HepG2 (cell line): ENCODE measurements around the gene KIAA0825. TPM values are rescaled to one million over a fixed set of nuclear protein-coding genes. Genes with fewer than 3 reads are reported as not detected.

Experiments used
- ATAC-seq: fragments of 200-7000 bp; cut with Tn5 transposase; 3 replicates; pipeline ENCODE4 v1.9.1; 2020; ENCODE audit warnings: mild to moderate bottlenecking, moderate library complexity
- BruUV-seq: library from RNA; stranded (reverse); fragments of 400-500 nt; replicated peaks from 2 replicates; lab custom pipeline; 2021; lab: Mats Ljungman, UMichigan
- CTCF ChIA-PET: fragments of 300-600 bp; formaldehyde crosslinking; extraction: SDS; loops from one replicate; lab custom pipeline; 2021; ENCODE audit warnings: low total read pairs, inconsistent platforms, low intra/inter-chr PET ratio; lab: Yijun Ruan, JAX
- POLR2A ChIA-PET: fragments of 350-600 bp; sonication (Branson Sonifier 250); formaldehyde crosslinking; loops from one replicate; lab custom pipeline; 2020; ENCODE audit warnings: antibody characterized with exemption, inconsistent platforms; lab: Yijun Ruan, JAX
- DNase-seq: peaks from one replicate; pipeline ENCODE4 v3.0.0-alpha.2; 2015; ENCODE audit warnings: low spot score
- FAIRE-seq: peaks from 3 replicates; lab custom pipeline; 2011; peaks lifted over from hg19 to GRCh38; lab: Jason Lieb, UNC
- H2AFZ ChIP-seq: one replicate; pipeline ENCODE4 v1.6.1; 2011; ENCODE audit warnings: low read length, inconsistent platforms
- H3K27ac ChIP-seq: fragments of 300-600 bp; 3 replicates; pipeline ENCODE4 v1.8.0; 2011; ENCODE audit warnings: mixed run types, mild to moderate bottlenecking, mixed read lengths, low read length, inconsistent platforms; ENCODE audit not compliant: insufficient read depth; ENCODE audit errors: extremely low read length
- H3K27me3 ChIP-seq, 2 experiments: fragments of 200-600 bp in 1 of 2; 2 replicates in 1 of 2; 3 replicates in 1 of 2; pipeline versions ENCODE4 v1.6.0 to v1.8.0; 2011; ENCODE audit warnings: low read length in 2 of 2, mild to moderate bottlenecking in 2 of 2, moderate library complexity in 2 of 2, inconsistent platforms in 1 of 2; ENCODE audit not compliant: insufficient read depth in 2 of 2, control insufficient read depth in 1 of 2
- H3K36me3 ChIP-seq, 2 experiments: fragments of 200-600 bp in 1 of 2; replicated peaks in 1 of 2; 2 replicates in 1 of 2; 3 replicates in 1 of 2; pipeline versions ENCODE4 v1.5.1 to v1.8.0; 2011; ENCODE audit warnings: low read length in 2 of 2, inconsistent platforms in 1 of 2; ENCODE audit not compliant: insufficient read depth in 2 of 2, control insufficient read depth in 1 of 2
- H3K4me1 ChIP-seq: 2 replicates; pipeline ENCODE4 v1.5.1; 2012; ENCODE audit warnings: low read length, inconsistent platforms; ENCODE audit not compliant: insufficient read depth
- H3K4me2 ChIP-seq: 2 replicates; pipeline ENCODE4 v1.6.0; 2011; ENCODE audit warnings: low read depth, low read length, inconsistent platforms
- H3K4me3 ChIP-seq, 3 experiments: fragments of 200-600 bp in 1 of 3; sonication (generic), shearing (Covaris generic) in 1 of 3; replicated peaks in 1 of 3; 2 replicates each; pipeline ENCODE4 v1.5.1; 2011 to 2016; ENCODE audit warnings: low read length in 3 of 3, inconsistent platforms in 2 of 3, low read depth in 2 of 3, mild to moderate bottlenecking in 2 of 3, control low read depth in 1 of 3, mixed read lengths in 1 of 3; ENCODE audit not compliant: insufficient read depth in 1 of 3
- H3K79me2 ChIP-seq: one replicate; pipeline ENCODE4 v1.6.1; 2011; ENCODE audit warnings: low read length, inconsistent platforms; ENCODE audit not compliant: insufficient read depth
- H3K9ac ChIP-seq: 2 replicates; pipeline ENCODE4 v1.6.0; 2011; ENCODE audit warnings: mild to moderate bottlenecking, low read depth, low read length, inconsistent platforms; ENCODE audit not compliant: insufficient read depth
- H3K9me3 ChIP-seq: 2 replicates; pipeline ENCODE4 v1.5.1; 2012; ENCODE audit warnings: mild to moderate bottlenecking, low read length
- H4K20me1 ChIP-seq: 2 replicates; pipeline ENCODE4 v1.6.0; 2011; ENCODE audit warnings: inconsistent platforms, mild to moderate bottlenecking, low read length, moderate library complexity; ENCODE audit not compliant: insufficient read depth
- HDAC1 ChIP-seq: sonication (generic); formaldehyde crosslinking; IDR thresholded peaks from 2 replicates; pipeline ENCODE4 v1.5.1; 2020; ENCODE audit warnings: mild to moderate bottlenecking, missing genetic modification reagents
- HNRNPH1 ChIP-seq: fragments of 200-400 bp; formaldehyde crosslinking; optimal IDR thresholded peaks from 2 replicates; pipeline ENCODE3; 2017; ENCODE audit warnings: mild to moderate bottlenecking, low read depth, low read length
- HNRNPLL ChIP-seq: fragments of 200-400 bp; formaldehyde crosslinking; IDR thresholded peaks from 2 replicates; pipeline ENCODE4 v1.6.1; 2017; ENCODE audit warnings: mild to moderate bottlenecking, low read depth, low read length; ENCODE audit not compliant: poor library complexity, severe bottlenecking
- KLF13 ChIP-seq: sonication (generic); formaldehyde crosslinking; IDR thresholded peaks from 2 replicates; pipeline ENCODE4 v1.4.0; 2020; ENCODE audit warnings: mild to moderate bottlenecking, missing genetic modification reagents
- MIER3 ChIP-seq: IDR thresholded peaks from 2 replicates; pipeline ENCODE4 v1.6.1; 2016; ENCODE audit warnings: missing compliant biosample characterization, borderline replicate concordance
- MIXL1 ChIP-seq: IDR thresholded peaks from 2 replicates; pipeline ENCODE4 v1.6.1; 2016
- NFYB ChIP-seq: sonication (generic); formaldehyde crosslinking; IDR thresholded peaks from 2 replicates; pipeline ENCODE4 v1.4.0; 2020; ENCODE audit warnings: missing genetic modification reagents
- REL ChIP-seq: sonication (generic); formaldehyde crosslinking; conservative IDR thresholded peaks from 2 replicates; pipeline ENCODE4 v1.8.0; 2022; ENCODE audit warnings: mild to moderate bottlenecking, missing genetic modification reagents, moderate library complexity
- SMAD3 ChIP-seq: sonication (generic); formaldehyde crosslinking; IDR thresholded peaks from 2 replicates; pipeline ENCODE4 v1.4.0; 2020; ENCODE audit warnings: missing genetic modification reagents
- TBX2 ChIP-seq: sonication (generic); formaldehyde crosslinking; IDR thresholded peaks from 2 replicates; pipeline ENCODE4 v1.5.0; 2020; ENCODE audit warnings: missing genetic modification reagents, mild to moderate bottlenecking, borderline replicate concordance
- ZFP90 ChIP-seq: sonication (generic); formaldehyde crosslinking; IDR thresholded peaks from 2 replicates; pipeline ENCODE4 v1.8.0; 2022; ENCODE audit warnings: missing genetic modification reagents, mild to moderate bottlenecking, inconsistent platforms, borderline replicate concordance
- ZNF468 ChIP-seq: sonication (generic); formaldehyde crosslinking; IDR thresholded peaks from 2 replicates; pipeline ENCODE4 v1.8.0; 2022; ENCODE audit warnings: mild to moderate bottlenecking, moderate library complexity, missing genetic modification reagents
- ZNF672 ChIP-seq: sonication (generic); formaldehyde crosslinking; IDR thresholded peaks from 2 replicates; pipeline ENCODE4 v1.8.1; 2022; ENCODE audit warnings: missing genetic modification reagents
- WGBS: methylation state at CpG from one replicate; pipeline ENCODE4 v1.1.6; 2017; ENCODE audit warnings: low lambda C conversion rate; 5-methylcytosine and 5-hydroxymethylcytosine counted together
- in situ Hi-C: cut with HindIII; loops from 2 replicates; pipeline ENCODE4 v1.10.0; 2017; ENCODE audit warnings: low pct_unique_long_range_greater_than_20kb; ENCODE audit not compliant: extremely low pct_ligation_motif_present
- intact Hi-C: fragments of 100-400 bp; cut with micrococcal nuclease; formaldehyde crosslinking; loops from one replicate; pipeline ENCODE4 v1.10.0; 2022; ENCODE audit not compliant: unreplicated experiment
- polyA plus RNA-seq, 8 experiments: library from polyadenylated mRNA; depleted of rRNA in 3 of 8; stranded (reverse) in 7 of 8; unstranded in 1 of 8; fragments of >200 nt; fragmentation: Illumina TruSeq in 4 of 8; extraction: Trizol in 4 of 8; gene quantifications; 2 replicates each; pipeline versions ENCODE4 v1.2.1 to v1.2.3, GENCODE V29; 2011 to 2016; ENCODE audit warnings: low read depth in 4 of 8, missing spikeins in 1 of 8, mixed read lengths in 1 of 8; ENCODE audit not compliant: insufficient read depth in 1 of 8
- total RNA-seq, 5 experiments: library from RNA; depleted of rRNA; stranded (reverse); fragments of >200 nt; fragmentation: Illumina TruSeq; extraction: Trizol; gene quantifications; 2 replicates each; pipeline ENCODE4 v1.2.3, GENCODE V29; 2016; ENCODE audit warnings: low read depth in 1 of 5
- TF ChIP-seq, protein P1 (sequence below): sonication (generic); formaldehyde crosslinking; IDR thresholded peaks from 2 replicates; pipeline ENCODE4 v1.4.0; 2020; ENCODE audit warnings: mild to moderate bottlenecking, missing genetic modification reagents, borderline replicate concordance
- TF ChIP-seq, protein P2 (sequence below), 2 experiments: sonication (generic) in 1 of 2; formaldehyde crosslinking in 1 of 2; IDR thresholded peaks; 2 replicates each; pipeline versions ENCODE4 v1.6.1 to v1.9.0; 2014 to 2022; ENCODE audit warnings: antibody characterized with exemption in 1 of 2, borderline replicate concordance in 1 of 2, inconsistent platforms in 1 of 2, low read depth in 1 of 2, missing genetic modification reagents in 1 of 2

Gene KIAA0825
- total and polyA plus RNA-seq, 2 of the 13 experiments (the other 11 are each of a cell fraction or from before 2014, with no cell fraction given), result 0.05 to 0.51 TPM

- H3K36me3 ChIP-seq, result no peaks in the 10 kb centered on the region
- peaks cover 30% of the 10 kb centered on the region for H3K4me1 ChIP-seq
- DNase-seq, result peak; percentile 96
- peak overlapping the region; percentile 54 for H2AFZ ChIP-seq
- intact Hi-C loops (loop anchor here (5.0 kb wide), 2 partner anchors 84 to 529 kb away; partner anchors contain the start of genes NR2F1 and NR2F1-AS1), in situ Hi-C loops (no loop called here)
- H3K4me3 ChIP-seq, result peak overlapping the region; percentile 74 to 94 (median 83)
- H3K4me2 ChIP-seq, result peak overlapping the region; percentile 89
- CTCF ChIA-PET, result no interaction called here
- POLR2A ChIA-PET, result no interaction called here
- H4K20me1 ChIP-seq, result no peaks in the 10 kb centered on the region
- TSS peak; percentile 73 for BruUV-seq
- peaks cover 4% of the 10 kb centered on the region for H3K9me3 ChIP-seq
- peak; percentile 96 for ATAC-seq
- H3K27me3 ChIP-seq, result no peaks in the 10 kb centered on the region
- peak overlapping the region; percentile 76 for H3K9ac ChIP-seq
- H3K27ac ChIP-seq, result peak overlapping the region; percentile 85
- WGBS, result 2% methylated on average over 28 of the region's 51 CpGs
- no peak for FAIRE-seq
- peaks cover 8% of the 10 kb centered on the region for H3K79me2 ChIP-seq
- no peak for TF ChIP-seq ZNF672 (CRISPR knock-in tag)
- TF ChIP-seq, protein P1, sequence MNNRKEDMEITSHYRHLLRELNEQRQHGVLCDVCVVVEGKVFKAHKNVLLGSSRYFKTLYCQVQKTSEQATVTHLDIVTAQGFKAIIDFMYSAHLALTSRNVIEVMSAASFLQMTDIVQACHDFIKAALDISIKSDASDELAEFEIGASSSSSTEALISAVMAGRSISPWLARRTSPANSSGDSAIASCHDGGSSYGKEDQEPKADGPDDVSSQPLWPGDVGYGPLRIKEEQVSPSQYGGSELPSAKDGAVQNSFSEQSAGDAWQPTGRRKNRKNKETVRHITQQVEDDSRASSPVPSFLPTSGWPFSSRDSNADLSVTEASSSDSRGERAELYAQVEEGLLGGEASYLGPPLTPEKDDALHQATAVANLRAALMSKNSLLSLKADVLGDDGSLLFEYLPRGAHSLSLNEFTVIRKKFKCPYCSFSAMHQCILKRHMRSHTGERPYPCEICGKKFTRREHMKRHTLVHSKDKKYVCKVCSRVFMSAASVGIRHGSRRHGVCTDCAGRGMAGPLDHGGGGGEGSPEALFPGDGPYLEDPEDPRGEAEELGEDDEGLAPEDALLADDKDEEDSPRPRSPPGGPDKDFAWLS (CRISPR knock-in tag), result no peak
- peak; percentile 56; the same call in 1 of the 2 replicates for TF ChIP-seq SMAD3 (CRISPR knock-in tag)
- TF ChIP-seq KLF13, result no peak
- peak; percentile 90; the same call in 1 of the 2 replicates for TF ChIP-seq ZFP90 (CRISPR knock-in tag)
- peak; percentile 84 for TF ChIP-seq HDAC1
- no peak for TF ChIP-seq HNRNPH1
- peak; percentile 74; the same call in 1 of the 2 replicates for TF ChIP-seq MIER3
- peak; percentile 83; the same call in 1 of the 2 replicates for TF ChIP-seq TBX2
- TF ChIP-seq REL (CRISPR knock-in tag), result no peak; the same call in 1 of the 2 replicates
- TF ChIP-seq, protein P2, sequence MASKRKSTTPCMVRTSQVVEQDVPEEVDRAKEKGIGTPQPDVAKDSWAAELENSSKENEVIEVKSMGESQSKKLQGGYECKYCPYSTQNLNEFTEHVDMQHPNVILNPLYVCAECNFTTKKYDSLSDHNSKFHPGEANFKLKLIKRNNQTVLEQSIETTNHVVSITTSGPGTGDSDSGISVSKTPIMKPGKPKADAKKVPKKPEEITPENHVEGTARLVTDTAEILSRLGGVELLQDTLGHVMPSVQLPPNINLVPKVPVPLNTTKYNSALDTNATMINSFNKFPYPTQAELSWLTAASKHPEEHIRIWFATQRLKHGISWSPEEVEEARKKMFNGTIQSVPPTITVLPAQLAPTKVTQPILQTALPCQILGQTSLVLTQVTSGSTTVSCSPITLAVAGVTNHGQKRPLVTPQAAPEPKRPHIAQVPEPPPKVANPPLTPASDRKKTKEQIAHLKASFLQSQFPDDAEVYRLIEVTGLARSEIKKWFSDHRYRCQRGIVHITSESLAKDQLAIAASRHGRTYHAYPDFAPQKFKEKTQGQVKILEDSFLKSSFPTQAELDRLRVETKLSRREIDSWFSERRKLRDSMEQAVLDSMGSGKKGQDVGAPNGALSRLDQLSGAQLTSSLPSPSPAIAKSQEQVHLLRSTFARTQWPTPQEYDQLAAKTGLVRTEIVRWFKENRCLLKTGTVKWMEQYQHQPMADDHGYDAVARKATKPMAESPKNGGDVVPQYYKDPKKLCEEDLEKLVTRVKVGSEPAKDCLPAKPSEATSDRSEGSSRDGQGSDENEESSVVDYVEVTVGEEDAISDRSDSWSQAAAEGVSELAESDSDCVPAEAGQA (IDR thresholded peaks at IDR 0.05; ENCODE audit: low read depth), result 0 out of 2 replicates have a peak, but pooled peaks have one; percentile 49
- TF ChIP-seq, protein P2 (CRISPR knock-in tag; IDR thresholded peaks at IDR 0.05; ENCODE audit: borderline replicate concordance), result peak; percentile 35; the same call in 1 of the 2 replicates
- TF ChIP-seq NFYB (CRISPR knock-in tag), result peak; percentile 36; the same call in 1 of the 2 replicates
- TF ChIP-seq HNRNPLL, result peak; percentile 93
- TF ChIP-seq ZNF468 (CRISPR knock-in tag), result no peak
- TF ChIP-seq MIXL1, result peak; percentile 80; the same call in 1 of the 2 replicates
Measured at GRCh38 chr5:94111209-94112004, 507.0 kb downstream of the KIAA0825 start.
